Stimulated activated CD4-positive, alpha-beta T cell treated with anti-CD3 and anti-CD28 coated beads, Interleukin-1b, Interleukin-23, amount 100 ng/mL, for 1 hour (primary cell): ENCODE data around the gene GPR37L1.
"Not testable (repeated sequence)": the region's sequence is repeated elsewhere in the genome, so short reads cannot be mapped to it uniquely, and the experiment has no call there.

Source experiments
- DNase-seq, 2 donors: peaks; one replicate each; pipeline ENCODE4 v3.0.0-alpha.2; 2020; ENCODE audit warnings: low read depth in 2 of 2

Gene GPR37L1

DNA sequence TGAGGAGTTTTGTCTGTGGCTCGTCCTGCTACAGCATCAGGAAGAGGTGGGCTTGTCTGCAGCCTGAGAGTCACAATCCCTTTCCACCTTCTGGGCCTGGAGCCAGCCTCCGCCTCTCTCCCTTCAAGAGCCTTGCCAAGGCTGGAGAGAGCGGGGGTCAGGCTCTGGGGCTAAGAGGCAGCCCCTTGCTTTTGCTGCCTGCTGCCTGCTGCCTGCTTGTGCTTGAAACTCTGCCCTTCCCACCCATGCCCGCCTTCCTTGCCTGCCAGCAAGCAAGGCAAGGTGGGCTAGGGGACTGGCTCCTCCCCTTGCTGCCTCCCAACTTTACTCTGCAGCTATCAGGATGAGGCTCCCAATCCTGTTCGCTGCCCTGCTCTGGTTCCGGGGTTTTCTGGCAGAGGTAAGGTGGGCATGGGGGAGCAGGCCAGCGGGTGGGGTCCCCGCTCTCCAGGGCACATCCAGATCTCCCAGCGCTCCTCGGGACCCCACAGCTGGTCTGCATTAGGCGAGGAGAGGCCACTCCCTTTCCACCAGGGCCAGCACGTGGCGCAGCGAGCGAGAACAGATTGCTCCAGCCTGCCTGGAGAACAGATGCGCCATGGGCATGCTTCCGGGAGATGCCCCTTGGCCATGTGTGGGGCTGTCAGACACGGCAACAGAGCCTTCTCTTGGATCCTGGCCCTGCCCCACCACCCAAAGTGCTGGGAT is 45.1 kb downstream of the GPR37L1 start:
- DNase-seq = no peak

GRCh38 chr1:202168861-202169260 is 46.1 kb downstream of the GPR37L1 start:
- DNase-seq = no peak

GRCh38 chr1:202170726-202171125 is 48.0 kb downstream of the GPR37L1 start:
- DNase-seq = no peak

GRCh38 chr1:202171292-202172014 is 48.7 kb downstream of the GPR37L1 start:
- no peak for DNase-seq

GRCh38 chr1:202172015-202172355 is 49.3 kb downstream of the GPR37L1 start:
- no peak for DNase-seq

GRCh38 chr1:202173993-202174392 is 51.3 kb downstream of the GPR37L1 start:
- DNase-seq = no peak

GRCh38 chr1:202176949-202177927 is 54.5 kb downstream of the GPR37L1 start:
- DNase-seq = no peak

- DNase-seq = no peak
These were observed 57.4 kb downstream of the GPR37L1 start for GRCh38 chr1:202179828-202180750.

DNA sequence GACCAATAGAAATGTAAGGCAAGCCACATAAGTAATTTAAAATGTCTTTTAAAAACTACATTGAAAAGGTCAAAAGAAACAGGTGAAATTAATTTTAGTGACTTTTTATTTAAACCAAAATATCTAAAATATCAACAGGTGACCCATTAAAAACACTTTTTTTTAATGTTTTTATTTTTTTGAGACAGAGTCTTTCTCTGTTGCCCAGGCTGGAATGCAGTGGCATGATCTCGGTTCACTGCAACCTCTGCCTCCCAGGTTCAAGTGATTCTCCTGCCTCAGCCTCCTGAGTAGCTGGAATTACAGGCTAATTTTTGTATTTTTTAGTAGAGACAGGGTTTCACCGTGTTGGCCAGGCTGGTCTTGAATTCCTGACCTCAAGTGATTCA is 58.0 kb downstream of the GPR37L1 start:
- DNase-seq = not testable (repeated sequence)

DNA sequence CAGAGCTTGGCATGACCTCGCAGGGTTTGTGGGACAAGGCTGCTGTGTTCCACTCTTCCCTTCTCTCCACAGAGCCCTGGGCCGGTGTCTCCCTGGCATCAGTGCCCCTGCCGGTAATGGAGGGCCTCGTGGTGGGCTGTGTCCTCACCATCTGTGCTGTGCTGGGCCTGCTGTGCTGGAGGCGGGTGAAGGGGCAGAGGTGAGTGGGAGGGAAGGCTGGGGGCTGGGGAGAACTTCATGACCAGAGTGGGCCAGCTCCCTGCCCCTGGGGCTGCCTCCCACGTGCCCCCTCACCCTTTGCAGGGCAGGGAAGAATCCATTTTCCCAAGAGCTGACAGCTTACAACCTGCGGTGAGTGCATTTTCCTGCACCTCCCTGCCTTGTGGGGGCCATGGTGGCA is 58.9 kb downstream of the GPR37L1 start:
- DNase-seq = no peak

- DNase-seq = no peak
These were observed 59.5 kb downstream of the GPR37L1 start for GRCh38 chr1:202182040-202182877.
